OCI-LY1 (cell line): ENCODE data around the gene WWOX.

Source experiments
- EZH2 ChIP-seq: fragments of 200-600 bp; sonication (generic), shearing (Covaris generic); IDR thresholded peaks from 2 replicates; pipeline ENCODE4 v1.8.0; 2017; ENCODE audit warnings: borderline replicate concordance, mixed run types, mild to moderate bottlenecking, antibody characterized with exemption, low read length, moderate library complexity, mixed read lengths
- TF ChIP-seq, protein P1 (sequence below): fragments of 200-600 bp; sonication (generic), shearing (Covaris generic); IDR thresholded peaks from 2 replicates; pipeline ENCODE4 v1.5.1; 2017; ENCODE audit warnings: mild to moderate bottlenecking, antibody characterized with exemption, low read length, moderate library complexity, mixed read lengths

DNA sequence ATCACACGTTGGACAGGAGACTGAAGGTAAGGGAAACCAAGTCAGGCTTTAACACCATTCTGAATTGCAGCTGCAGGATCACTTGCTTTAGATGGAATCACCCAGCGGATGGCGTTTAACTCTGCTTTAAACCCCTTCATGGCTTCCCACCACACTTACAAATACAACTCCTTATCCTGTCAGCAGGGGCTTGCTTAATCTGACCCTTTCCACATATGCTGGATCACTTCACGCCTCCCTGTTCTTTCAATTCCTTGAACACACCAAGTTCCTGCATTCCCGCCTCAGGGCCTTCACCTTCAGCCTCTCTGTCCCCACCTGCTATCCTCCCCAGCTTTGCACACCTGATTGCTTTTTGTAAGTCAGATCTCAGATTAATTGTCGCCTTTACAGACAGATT lies 1058.9 kb downstream of the WWOX start:
- TF ChIP-seq EZH2 = no peak
- TF ChIP-seq, protein P1, sequence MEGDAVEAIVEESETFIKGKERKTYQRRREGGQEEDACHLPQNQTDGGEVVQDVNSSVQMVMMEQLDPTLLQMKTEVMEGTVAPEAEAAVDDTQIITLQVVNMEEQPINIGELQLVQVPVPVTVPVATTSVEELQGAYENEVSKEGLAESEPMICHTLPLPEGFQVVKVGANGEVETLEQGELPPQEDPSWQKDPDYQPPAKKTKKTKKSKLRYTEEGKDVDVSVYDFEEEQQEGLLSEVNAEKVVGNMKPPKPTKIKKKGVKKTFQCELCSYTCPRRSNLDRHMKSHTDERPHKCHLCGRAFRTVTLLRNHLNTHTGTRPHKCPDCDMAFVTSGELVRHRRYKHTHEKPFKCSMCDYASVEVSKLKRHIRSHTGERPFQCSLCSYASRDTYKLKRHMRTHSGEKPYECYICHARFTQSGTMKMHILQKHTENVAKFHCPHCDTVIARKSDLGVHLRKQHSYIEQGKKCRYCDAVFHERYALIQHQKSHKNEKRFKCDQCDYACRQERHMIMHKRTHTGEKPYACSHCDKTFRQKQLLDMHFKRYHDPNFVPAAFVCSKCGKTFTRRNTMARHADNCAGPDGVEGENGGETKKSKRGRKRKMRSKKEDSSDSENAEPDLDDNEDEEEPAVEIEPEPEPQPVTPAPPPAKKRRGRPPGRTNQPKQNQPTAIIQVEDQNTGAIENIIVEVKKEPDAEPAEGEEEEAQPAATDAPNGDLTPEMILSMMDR = no peak
